ENCODE results near the gene LRRC8C.
"Not testable (repeated sequence)": the region's sequence is repeated elsewhere in the genome, so short reads cannot be mapped to it uniquely, and the experiment has no call there.

LRRC8C gene

GRCh38 chr1:89608319-89608983, 24.5 kb upstream of the LRRC8C start:
- peak; percentile 88 for DNase-seq

- DNase-seq = peak; percentile 79
These were observed 23.8 kb upstream of the LRRC8C start for GRCh38 chr1:89608984-89609725.

GRCh38 chr1:89609781-89610456, 23.0 kb upstream of the LRRC8C start:
- peak; percentile 86 for DNase-seq

- DNase-seq = peak; percentile 74
These were observed 22.4 kb upstream of the LRRC8C start for GRCh38 chr1:89610457-89611011.

GRCh38 chr1:89611721-89612120, 21.2 kb upstream of the LRRC8C start:
- DNase-seq = peak; percentile 94

- DNase-seq = no peak
These were observed 19.0 kb upstream of the LRRC8C start for GRCh38 chr1:89613928-89614327.

- DNase-seq = no peak
These were observed 17.0 kb upstream of the LRRC8C start for GRCh38 chr1:89615676-89616598.

GRCh38 chr1:89616844-89617627, 15.9 kb upstream of the LRRC8C start:
- no peak for DNase-seq

- DNase-seq = no peak
These were observed 12.3 kb upstream of the LRRC8C start for GRCh38 chr1:89620664-89621063.

GRCh38 chr1:89622895-89623294, 10.0 kb upstream of the LRRC8C start:
- no peak for DNase-seq

GRCh38 chr1:89624314-89624713, 8.6 kb upstream of the LRRC8C start:
- DNase-seq = no peak

- no peak for DNase-seq
These were observed 8.1 kb upstream of the LRRC8C start for GRCh38 chr1:89624715-89625323.

- DNase-seq = no peak
These were observed 5.3 kb upstream of the LRRC8C start for GRCh38 chr1:89627596-89627962.

GRCh38 chr1:89629146-89629545, 3.8 kb upstream of the LRRC8C start:
- DNase-seq = peak; percentile 53

GRCh38 chr1:89629600-89629999, 3.3 kb upstream of the LRRC8C start:
- not testable (repeated sequence) for DNase-seq

GRCh38 chr1:89630048-89630447, 2.9 kb upstream of the LRRC8C start:
- no peak for DNase-seq

- no peak for DNase-seq
These were observed 884 bp upstream of the LRRC8C start for GRCh38 chr1:89631816-89632656.

- peak; percentile 72 for DNase-seq
These were observed 404 bp downstream of the LRRC8C start for GRCh38 chr1:89633248-89633799.

GRCh38 chr1:89633800-89634625, 1.1 kb downstream of the LRRC8C start:
- DNase-seq = peak; percentile 38
